ENCODE results near the gene PREX1.
"Not testable (repeated sequence)": the region's sequence is repeated elsewhere in the genome, so short reads cannot be mapped to it uniquely, and the experiment has no call there.

The PREX1 gene

GRCh38 chr20:48855046-48855445, 27.2 kb upstream of the PREX1 start:
- in situ Hi-C loops (cut with HindIII; ENCODE audit: low pct_unique_long_range_greater_than_20kb, low sequenced_read_pairs): no loop called here
- DNase-seq (ENCODE audit: low read depth in 1 of 2, low spot score in 1 of 2): no peak
- no peak for TF ChIP-seq JUND (IDR thresholded peaks at IDR 0.05; ENCODE audit: low read depth)

DNA sequence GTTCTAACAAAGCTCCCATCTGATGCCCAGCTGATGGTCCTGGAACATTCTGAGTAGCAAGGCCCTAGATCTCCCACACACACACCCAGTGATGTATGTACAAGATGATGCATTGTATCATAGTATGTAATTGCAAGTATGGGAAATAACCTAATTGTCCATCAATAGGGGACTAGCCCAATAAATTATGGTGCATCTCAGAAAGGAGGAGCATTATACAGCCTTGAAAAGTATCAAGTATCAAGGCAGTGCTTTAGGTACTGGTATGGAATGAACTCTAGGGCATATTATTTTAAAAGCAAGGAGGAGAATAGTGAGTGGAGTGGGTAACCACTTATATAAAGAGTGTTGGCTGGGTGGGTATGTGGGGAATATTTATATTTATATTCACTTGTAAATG, 24.8 kb upstream of the PREX1 start:
- DNase-seq (ENCODE audit: low read depth in 1 of 2, low spot score in 1 of 2): no peak
- in situ Hi-C loops (cut with HindIII; ENCODE audit: low pct_unique_long_range_greater_than_20kb, low sequenced_read_pairs): no loop called here
- TF ChIP-seq JUND (IDR thresholded peaks at IDR 0.05; ENCODE audit: low read depth): no peak

GRCh38 chr20:48851579-48851978, 23.8 kb upstream of the PREX1 start:
- no peak for TF ChIP-seq JUND (IDR thresholded peaks at IDR 0.05; ENCODE audit: low read depth)
- DNase-seq (ENCODE audit: low read depth in 1 of 2, low spot score in 1 of 2): no peak
- in situ Hi-C loops (cut with HindIII; ENCODE audit: low pct_unique_long_range_greater_than_20kb, low sequenced_read_pairs): no loop called here

DNA sequence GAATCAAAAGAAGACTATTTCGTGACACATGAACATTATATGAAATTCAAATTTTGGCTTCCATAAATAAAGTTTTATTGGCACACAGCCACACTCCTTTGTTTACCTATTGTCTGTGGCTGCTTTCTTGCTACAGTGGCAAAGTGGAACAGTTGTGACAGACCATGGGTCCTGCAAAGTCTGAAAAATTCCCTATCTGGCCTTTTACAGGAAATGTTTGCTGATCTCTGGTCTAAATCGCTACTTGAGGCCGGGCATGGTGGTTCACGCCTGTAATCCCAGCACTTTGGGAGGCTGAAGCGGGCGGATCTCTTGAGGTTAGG, 23.1 kb upstream of the PREX1 start:
- in situ Hi-C loops (cut with HindIII; ENCODE audit: low pct_unique_long_range_greater_than_20kb, low sequenced_read_pairs): no loop called here
- no peak for TF ChIP-seq JUND (IDR thresholded peaks at IDR 0.05; ENCODE audit: low read depth)
- DNase-seq (ENCODE audit: low read depth in 1 of 2, low spot score in 1 of 2): no peak

GRCh38 chr20:48850257-48850976, 22.6 kb upstream of the PREX1 start:
- in situ Hi-C loops (cut with HindIII; ENCODE audit: low pct_unique_long_range_greater_than_20kb, low sequenced_read_pairs): no loop called here
- DNase-seq (ENCODE audit: low read depth in 1 of 2, low spot score in 1 of 2): no peak
- no peak for TF ChIP-seq JUND (IDR thresholded peaks at IDR 0.05; ENCODE audit: low read depth)

- TF ChIP-seq JUND (IDR thresholded peaks at IDR 0.05; ENCODE audit: low read depth): no peak
- in situ Hi-C loops (cut with HindIII; ENCODE audit: low pct_unique_long_range_greater_than_20kb, low sequenced_read_pairs): no loop called here
- DNase-seq (ENCODE audit: low read depth in 1 of 2, low spot score in 1 of 2): no peak
Observed at GRCh38 chr20:48849779-48850178, 22.0 kb upstream of the PREX1 start.

DNA sequence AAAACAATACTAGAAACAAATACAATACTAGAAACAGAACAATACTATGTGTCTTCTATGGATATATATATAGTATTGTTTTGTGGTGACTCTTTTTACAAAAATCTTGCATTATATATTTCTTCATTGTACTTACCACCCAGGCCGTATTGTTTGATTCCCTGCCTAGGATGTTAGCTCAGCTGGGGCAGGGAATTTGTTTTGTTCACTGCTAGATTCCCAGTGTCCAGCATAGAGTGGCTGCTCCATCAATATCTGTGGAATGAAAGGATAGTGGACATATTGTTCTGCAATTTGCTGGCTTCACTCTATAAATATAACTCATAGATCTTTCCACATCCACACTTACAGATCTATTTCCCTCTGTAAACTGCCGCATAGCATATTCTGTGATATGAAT, 21.5 kb upstream of the PREX1 start:
- in situ Hi-C loops (cut with HindIII; ENCODE audit: low pct_unique_long_range_greater_than_20kb, low sequenced_read_pairs): no loop called here
- no peak for TF ChIP-seq JUND (IDR thresholded peaks at IDR 0.05; ENCODE audit: low read depth)
- no peak for DNase-seq (ENCODE audit: low read depth in 1 of 2, low spot score in 1 of 2)

DNA sequence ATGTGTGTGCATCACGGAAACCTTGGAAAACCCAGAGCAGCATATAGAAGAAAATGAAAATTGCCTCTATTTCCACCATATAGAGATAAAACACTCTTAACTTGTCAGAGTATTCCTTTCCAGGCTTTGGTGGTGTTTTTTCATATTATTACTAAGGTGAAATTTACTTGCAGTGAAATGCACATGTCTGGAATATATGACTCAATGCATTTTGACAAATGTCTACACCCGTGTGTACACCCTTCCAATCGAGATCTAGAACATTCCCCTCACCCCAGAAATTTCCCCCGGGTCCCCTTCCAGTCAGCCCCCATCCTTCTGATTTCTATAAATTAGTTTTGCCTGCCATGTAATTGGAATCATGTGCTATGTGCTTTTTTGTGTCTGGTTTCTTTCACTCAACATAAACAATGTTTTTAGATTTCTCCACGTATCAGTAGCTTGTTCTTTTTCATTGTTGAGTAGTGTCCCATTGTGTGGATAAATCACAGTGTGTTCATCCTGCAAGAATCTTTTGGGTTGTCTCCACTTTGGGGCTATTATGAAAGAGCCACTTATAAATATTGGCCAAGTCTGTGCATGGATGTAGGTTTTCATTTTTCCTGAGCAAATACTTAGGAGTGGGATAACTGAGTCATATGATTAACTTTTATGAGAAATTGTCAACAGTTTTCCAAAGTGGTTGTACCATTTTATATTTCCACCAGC, 19.9 kb upstream of the PREX1 start:
- TF ChIP-seq JUND (IDR thresholded peaks at IDR 0.05; ENCODE audit: low read depth): no peak
- no peak for DNase-seq (ENCODE audit: low read depth in 1 of 2, low spot score in 1 of 2)
- in situ Hi-C loops (cut with HindIII; ENCODE audit: low pct_unique_long_range_greater_than_20kb, low sequenced_read_pairs): no loop called here

GRCh38 chr20:48846516-48847492, 19.0 kb upstream of the PREX1 start:
- in situ Hi-C loops (cut with HindIII; ENCODE audit: low pct_unique_long_range_greater_than_20kb, low sequenced_read_pairs): no loop called here
- DNase-seq (ENCODE audit: low read depth in 1 of 2, low spot score in 1 of 2): no peak
- TF ChIP-seq JUND (IDR thresholded peaks at IDR 0.05; ENCODE audit: low read depth): no peak

- no peak for DNase-seq (ENCODE audit: low read depth in 1 of 2, low spot score in 1 of 2)
- TF ChIP-seq JUND (IDR thresholded peaks at IDR 0.05; ENCODE audit: low read depth): no peak
- in situ Hi-C loops (cut with HindIII; ENCODE audit: low pct_unique_long_range_greater_than_20kb, low sequenced_read_pairs): no loop called here
Observed at GRCh38 chr20:48845721-48846306, 18.0 kb upstream of the PREX1 start.

- TF ChIP-seq JUND (IDR thresholded peaks at IDR 0.05; ENCODE audit: low read depth): no peak
- DNase-seq (ENCODE audit: low read depth in 1 of 2, low spot score in 1 of 2): no peak
- in situ Hi-C loops (cut with HindIII; ENCODE audit: low pct_unique_long_range_greater_than_20kb, low sequenced_read_pairs): no loop called here
Observed at GRCh38 chr20:48844996-48845395, 17.2 kb upstream of the PREX1 start.

- in situ Hi-C loops (cut with HindIII; ENCODE audit: low pct_unique_long_range_greater_than_20kb, low sequenced_read_pairs); DNase-seq (ENCODE audit: low read depth in 1 of 2, low spot score in 1 of 2): not testable (repeated sequence)
Observed at GRCh38 chr20:48843896-48844295, 16.1 kb upstream of the PREX1 start.

Data from T47D (cell line).